Mammary epithelial cell (primary cell): ENCODE data around the gene SEMA3D.

Experiments used
- EZH2 ChIP-seq: IDR thresholded peaks from 2 replicates; pipeline ENCODE4 v1.6.1; 2012; ENCODE audit warnings: low read length, inconsistent platforms, borderline replicate concordance
- TF ChIP-seq, protein P1 (sequence below), 2 donors: IDR thresholded peaks in 1 of 2; conservative IDR thresholded peaks in 1 of 2; 2 replicates each; pipeline ENCODE4 v1.5.1; 2011 to 2012; ENCODE audit warnings: inconsistent platforms in 2 of 2, low read length in 2 of 2, mild to moderate bottlenecking in 2 of 2, control low read depth in 1 of 2, low read depth in 1 of 2; ENCODE audit not compliant: insufficient read depth in 1 of 2; ENCODE audit errors: extremely low read depth in 1 of 2

DNA sequence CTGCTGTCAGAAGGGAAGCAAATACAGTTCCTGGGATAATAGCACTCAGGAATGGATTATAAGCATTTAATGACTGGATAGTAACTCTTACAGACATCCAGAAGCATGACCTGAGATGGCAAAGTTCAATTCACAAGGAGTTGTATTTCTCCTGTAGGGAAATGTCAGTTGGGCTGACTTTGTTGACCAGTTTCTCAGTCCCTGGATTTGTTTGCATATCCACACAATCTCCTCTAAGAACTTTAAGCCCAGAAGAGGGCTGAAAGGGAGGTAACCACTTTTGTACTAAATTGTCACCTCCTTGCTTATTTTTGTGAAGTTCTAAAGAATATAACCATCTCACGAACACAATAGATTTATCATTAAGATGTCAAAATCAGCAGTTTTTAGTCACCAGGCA lies 140.3 kb downstream of the SEMA3D start:
- TF ChIP-seq, protein P1, sequence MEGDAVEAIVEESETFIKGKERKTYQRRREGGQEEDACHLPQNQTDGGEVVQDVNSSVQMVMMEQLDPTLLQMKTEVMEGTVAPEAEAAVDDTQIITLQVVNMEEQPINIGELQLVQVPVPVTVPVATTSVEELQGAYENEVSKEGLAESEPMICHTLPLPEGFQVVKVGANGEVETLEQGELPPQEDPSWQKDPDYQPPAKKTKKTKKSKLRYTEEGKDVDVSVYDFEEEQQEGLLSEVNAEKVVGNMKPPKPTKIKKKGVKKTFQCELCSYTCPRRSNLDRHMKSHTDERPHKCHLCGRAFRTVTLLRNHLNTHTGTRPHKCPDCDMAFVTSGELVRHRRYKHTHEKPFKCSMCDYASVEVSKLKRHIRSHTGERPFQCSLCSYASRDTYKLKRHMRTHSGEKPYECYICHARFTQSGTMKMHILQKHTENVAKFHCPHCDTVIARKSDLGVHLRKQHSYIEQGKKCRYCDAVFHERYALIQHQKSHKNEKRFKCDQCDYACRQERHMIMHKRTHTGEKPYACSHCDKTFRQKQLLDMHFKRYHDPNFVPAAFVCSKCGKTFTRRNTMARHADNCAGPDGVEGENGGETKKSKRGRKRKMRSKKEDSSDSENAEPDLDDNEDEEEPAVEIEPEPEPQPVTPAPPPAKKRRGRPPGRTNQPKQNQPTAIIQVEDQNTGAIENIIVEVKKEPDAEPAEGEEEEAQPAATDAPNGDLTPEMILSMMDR (conservative IDR thresholded peaks at IDR 0.05 in 1 of 2, IDR thresholded peaks at IDR 0.05 in 1 of 2; ENCODE audit: extremely low read depth in 1 of 2, insufficient read depth in 1 of 2, low read depth in 1 of 2, low read length in 2 of 2) = no peak
- TF ChIP-seq EZH2 = no peak
